ENCODE data around the gene AUTS2.

AUTS2 gene

DNA sequence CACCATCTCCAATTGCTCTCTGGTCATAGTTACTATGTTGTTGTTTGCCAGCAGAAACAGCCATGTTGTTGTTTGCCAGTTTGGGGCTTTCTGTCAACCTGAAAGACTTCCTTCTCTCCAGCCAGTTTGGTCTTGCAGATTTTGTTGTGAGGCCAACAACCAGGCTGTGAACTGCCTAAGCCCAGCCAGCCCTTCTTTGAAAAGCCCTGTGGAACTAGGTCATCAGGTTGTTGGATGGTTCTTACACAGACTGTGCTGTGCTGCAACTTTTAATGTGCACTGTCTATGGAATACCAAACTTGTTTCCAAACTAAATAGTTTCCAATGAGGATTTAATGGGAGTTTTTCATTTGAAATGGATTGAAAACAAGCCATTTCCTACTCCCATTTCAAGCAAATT lies 940.9 kb downstream of the AUTS2 start:
- no peak for DNase-seq

GRCh38 chr7:70539617-70540016 lies 941.3 kb downstream of the AUTS2 start:
- DNase-seq, result no peak

- no peak for DNase-seq
These were observed 942.4 kb downstream of the AUTS2 start for GRCh38 chr7:70540641-70541040.

DNA sequence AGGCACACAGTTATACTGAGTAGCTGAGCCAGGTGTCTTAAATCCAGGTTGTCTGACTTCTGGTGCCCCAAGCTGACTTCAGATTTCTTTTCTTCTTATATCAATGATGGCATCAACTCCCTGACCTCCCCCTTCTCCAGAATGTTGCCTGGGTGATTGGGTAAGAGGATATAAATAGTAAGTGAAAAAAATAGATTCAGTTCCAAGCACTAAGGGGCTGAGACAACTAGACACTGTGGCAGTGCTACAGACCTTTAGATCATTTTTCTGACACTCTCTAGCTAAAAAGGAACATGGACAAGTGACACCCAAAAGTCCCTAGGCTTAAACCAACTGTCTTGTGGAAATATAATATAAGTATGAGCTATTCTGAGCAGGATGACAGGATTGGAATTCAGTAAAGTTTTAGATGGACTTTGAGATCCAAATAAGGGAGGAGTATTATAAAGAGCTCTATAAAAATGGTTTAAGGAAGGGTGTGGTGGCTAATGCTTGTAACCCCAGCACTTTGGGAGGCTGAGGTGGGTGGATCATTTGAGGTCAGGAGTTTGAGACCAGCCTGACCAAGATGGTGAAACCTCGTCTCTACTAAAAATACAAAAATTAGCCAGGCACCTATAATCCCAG lies 944.6 kb downstream of the AUTS2 start:
- DNase-seq, result no peak

DNA sequence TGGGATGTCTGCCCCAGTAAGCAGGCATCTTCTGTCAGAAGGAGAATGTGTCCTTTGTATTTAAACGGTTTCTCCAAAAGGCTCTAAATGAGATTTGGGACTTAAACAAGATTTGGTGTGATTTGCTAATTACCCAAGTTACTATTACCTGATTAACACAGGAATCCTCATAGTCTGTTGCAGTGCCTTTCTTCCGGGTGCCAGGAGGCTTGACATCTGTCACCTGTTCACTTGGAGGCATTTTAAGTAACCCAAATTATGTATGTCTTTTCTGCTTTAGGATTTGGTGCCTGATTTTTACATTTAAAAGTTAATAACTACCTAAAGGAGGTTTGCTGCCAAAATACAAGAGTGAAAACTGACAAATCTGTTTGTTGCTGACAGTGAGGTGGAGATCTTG lies 945.7 kb downstream of the AUTS2 start:
- DNase-seq, result no peak

GRCh38 chr7:70545214-70545613 lies 946.9 kb downstream of the AUTS2 start:
- DNase-seq, result no peak

DNA sequence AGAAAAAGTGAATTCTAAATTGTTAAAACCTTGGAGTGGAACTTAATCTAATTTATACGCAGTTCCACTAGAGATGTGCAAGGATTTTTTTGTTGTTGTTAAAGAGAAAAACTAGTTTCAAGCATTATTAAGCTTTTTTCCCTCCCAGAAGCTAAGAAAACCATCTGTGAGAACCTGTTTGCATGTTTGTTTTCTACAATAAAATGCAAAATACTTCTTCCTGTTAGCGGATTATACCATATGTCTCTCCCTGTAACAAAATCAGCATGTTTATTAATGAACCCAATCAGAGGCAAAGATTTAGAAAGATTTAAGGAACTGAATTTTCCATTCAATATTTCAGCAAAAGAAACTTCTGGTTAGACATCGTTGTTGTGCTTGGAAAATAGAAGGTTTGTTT lies 953.9 kb downstream of the AUTS2 start:
- no peak for DNase-seq

GRCh38 chr7:70553364-70553763 lies 955.1 kb downstream of the AUTS2 start:
- DNase-seq, result no peak

GRCh38 chr7:70554646-70555045 lies 956.4 kb downstream of the AUTS2 start:
- no peak for DNase-seq

- no peak for DNase-seq
These were observed 958.5 kb downstream of the AUTS2 start for GRCh38 chr7:70556761-70557160.

GRCh38 chr7:70557338-70557737 lies 959.1 kb downstream of the AUTS2 start:
- DNase-seq, result no peak

DNA sequence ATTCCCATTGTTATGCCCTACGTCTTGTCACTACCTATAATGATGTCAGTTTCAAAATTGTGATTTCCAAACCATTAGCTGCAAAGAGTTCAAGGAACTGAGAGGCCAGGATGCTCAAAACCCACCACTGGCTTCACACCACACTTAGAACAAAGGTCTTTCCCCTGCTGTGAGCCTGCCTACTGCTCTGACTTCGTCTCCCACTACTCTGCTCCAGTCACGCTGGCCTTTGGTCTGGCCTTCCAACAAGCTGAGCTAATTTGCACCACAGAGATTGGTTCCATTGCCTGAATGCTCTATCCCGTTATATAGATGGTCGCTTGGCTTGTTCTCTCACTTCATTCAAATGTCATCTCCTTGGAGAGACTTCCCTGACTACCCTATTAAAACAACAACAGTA lies 961.5 kb downstream of the AUTS2 start:
- no peak for DNase-seq

- no peak for DNase-seq
These were observed 965.7 kb downstream of the AUTS2 start for GRCh38 chr7:70563960-70564359.

DNA sequence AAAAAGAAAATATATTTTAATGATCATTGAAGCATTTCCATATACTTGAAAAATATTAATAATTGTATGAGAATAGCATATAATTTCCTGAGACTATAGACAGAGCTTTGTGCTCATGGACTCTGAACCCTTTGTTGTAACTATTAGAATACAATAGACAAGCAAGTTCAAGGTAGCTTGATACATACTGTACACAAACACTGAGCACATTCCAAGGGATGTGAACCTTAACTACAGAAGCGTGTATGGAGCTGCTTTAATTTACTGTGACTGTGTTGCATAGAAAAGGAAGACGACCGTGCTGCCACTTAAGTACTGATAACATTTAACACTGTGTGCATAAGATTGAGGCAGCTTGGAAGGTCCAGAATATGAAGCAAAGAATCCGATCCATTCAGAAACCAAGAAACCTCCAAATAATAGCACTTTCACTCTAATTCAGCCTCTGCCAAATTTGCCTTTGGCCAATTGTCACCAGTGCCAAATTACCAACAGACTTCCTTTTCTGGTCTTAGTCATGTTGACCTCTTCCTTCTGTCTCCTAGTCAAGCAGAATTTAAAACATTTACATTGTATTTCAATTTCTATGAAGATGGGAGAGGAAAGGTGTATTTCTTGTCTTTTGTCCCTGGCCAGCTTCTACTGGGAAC lies 967.6 kb downstream of the AUTS2 start:
- DNase-seq, result no peak

DNA sequence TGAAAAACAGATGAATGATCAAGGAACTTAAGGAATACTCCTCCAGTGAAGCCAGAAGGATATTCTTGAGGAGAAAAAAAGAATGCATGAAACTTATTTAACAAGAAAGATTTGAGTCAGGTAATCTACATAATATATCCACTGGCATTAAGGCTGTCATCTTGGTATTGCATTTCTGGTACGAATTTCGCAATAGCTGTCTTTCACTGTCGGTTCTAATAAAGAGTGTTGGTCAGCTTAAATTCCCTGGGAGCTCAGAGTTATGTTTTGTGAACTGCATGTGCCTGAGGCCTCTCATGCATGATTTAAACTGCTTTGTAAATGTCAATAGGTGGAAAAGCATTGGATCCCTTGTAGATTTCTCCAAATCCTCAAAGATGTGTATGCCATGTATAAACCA lies 968.4 kb downstream of the AUTS2 start:
- no peak for DNase-seq

GRCh38 chr7:70568674-70569334 lies 970.5 kb downstream of the AUTS2 start:
- no peak for DNase-seq

GRCh38 chr7:70569335-70569819 lies 971.1 kb downstream of the AUTS2 start:
- DNase-seq, result peak; percentile 6 to 55

- no peak for DNase-seq
These were observed 971.8 kb downstream of the AUTS2 start for GRCh38 chr7:70570029-70570428.

GRCh38 chr7:70570961-70571360 lies 972.7 kb downstream of the AUTS2 start:
- DNase-seq, result no peak

DNA sequence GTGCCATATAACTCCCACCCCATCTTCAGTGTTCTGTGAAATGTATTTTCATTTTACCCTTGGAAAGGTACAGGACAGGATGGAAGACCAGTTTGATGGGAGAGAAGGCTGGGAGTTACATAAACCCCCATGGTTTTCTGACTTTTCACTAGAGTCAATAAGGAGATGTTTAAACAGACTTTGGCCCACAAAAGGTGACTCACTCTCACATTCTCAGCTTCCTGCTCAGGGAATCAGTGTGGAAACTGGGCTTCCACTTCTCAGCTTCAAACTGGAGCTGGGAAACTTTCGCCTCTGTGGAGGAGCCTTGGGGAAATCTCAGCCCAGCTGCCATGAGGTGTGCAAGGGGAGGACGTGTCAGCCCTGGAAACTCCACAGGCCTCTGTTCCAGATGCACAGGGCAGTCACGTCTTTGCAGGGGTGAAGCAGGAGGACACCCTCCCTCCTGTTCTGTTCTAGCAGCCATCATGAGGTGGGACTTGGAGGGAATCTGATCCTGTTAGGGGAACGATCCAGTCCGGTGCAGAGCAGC lies 973.2 kb downstream of the AUTS2 start:
- no peak for DNase-seq

GRCh38 chr7:70571961-70572360 lies 973.7 kb downstream of the AUTS2 start:
- no peak for DNase-seq

- DNase-seq, result no peak
These were observed 974.3 kb downstream of the AUTS2 start for GRCh38 chr7:70572571-70572970.

DNA sequence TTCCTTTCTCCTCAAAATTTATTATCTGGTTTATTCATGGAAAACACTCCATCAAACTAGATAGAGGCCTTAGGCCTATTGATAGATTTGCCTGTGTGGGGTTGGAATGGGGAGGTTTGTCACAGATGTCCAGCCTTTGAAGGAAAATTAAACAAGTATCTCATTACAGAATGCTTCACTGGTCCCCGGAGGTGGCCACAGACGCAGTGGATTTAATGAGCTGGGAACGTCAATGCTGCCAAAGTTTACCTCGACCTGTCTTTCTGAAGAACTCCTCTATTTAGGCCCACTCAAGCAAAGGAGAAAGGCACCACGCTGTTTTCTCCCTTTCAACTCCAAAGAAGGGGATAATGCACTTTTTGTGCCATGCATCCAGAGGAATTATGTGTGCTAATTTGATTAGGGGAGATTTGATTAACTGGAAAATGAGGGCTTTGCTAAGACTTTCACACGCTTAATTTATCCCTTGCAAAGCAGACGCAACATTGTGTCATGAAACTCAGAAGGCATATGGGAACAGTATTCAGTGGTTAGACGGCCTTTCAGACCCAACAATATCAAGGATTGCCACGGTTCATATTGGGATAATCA lies 974.9 kb downstream of the AUTS2 start:
- no peak for DNase-seq

DNA sequence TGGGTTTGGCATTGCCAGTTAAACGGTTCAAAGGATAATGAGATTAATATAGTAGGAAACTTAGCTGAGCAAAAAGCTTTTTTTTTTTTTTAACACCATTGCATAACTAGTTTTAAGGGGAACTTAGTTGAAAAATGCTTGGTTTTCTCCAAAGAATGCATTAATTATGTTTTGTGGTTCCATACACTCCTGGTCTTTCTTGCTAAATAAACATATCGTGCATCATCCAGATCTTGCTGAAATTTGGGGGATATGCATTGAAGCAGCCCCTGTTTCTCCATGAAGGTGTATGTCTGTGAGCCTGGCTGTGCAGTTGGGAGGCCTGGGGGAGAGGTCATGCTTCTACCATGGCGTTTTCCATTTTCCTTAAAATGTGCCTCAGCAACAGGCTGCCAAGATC lies 975.4 kb downstream of the AUTS2 start:
- DNase-seq, result no peak

Measured in NCI-H526 (cell line).